Measurements from ENCODE around the gene BMPR1A.

GRCh38 chr10:86941991-86942421 is 185.6 kb downstream of the BMPR1A start:
- TF ChIP-seq, protein P1, sequence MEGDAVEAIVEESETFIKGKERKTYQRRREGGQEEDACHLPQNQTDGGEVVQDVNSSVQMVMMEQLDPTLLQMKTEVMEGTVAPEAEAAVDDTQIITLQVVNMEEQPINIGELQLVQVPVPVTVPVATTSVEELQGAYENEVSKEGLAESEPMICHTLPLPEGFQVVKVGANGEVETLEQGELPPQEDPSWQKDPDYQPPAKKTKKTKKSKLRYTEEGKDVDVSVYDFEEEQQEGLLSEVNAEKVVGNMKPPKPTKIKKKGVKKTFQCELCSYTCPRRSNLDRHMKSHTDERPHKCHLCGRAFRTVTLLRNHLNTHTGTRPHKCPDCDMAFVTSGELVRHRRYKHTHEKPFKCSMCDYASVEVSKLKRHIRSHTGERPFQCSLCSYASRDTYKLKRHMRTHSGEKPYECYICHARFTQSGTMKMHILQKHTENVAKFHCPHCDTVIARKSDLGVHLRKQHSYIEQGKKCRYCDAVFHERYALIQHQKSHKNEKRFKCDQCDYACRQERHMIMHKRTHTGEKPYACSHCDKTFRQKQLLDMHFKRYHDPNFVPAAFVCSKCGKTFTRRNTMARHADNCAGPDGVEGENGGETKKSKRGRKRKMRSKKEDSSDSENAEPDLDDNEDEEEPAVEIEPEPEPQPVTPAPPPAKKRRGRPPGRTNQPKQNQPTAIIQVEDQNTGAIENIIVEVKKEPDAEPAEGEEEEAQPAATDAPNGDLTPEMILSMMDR (conservative IDR thresholded peaks at IDR 0.05; ENCODE audit: low read length) = no peak
- TF ChIP-seq EZH2phosphoT487 (IDR thresholded peaks at IDR 0.05; ENCODE audit: borderline replicate concordance, low read depth, low read length) = no peak

Measured in OCI-LY7 (cell line).